ENCODE results near the gene TMEM95. TPM values are rescaled to one million over a fixed set of nuclear protein-coding genes. Genes with fewer than 3 reads are reported as not detected.

TMEM95 gene
- total RNA-seq, 1 donor: not detected

- no peak for DNase-seq (ENCODE audit: low read depth in 2 of 3, low spot score in 2 of 3)
Measured at GRCh38 chr17:7398612-7399011, 43.7 kb downstream of the TMEM95 start.

GRCh38 chr17:7403043-7403726 lies 48.2 kb downstream of the TMEM95 start:
- peak in 1 of 3 donors; percentile 35 for DNase-seq (ENCODE audit: low read depth in 2 of 3, low spot score in 2 of 3)

GRCh38 chr17:7403727-7403976 lies 48.7 kb downstream of the TMEM95 start:
- no peak for DNase-seq (ENCODE audit: low read depth in 2 of 3, low spot score in 2 of 3)

GRCh38 chr17:7403977-7404736 lies 49.2 kb downstream of the TMEM95 start, which contains the start of gene TMEM256:
Gene TMEM256, minus strand, starts transcription at chr17:7404097. Its CDS starts 13 bp downstream, at chr17:7404084.
- DNase-seq (ENCODE audit: low read depth in 2 of 3, low spot score in 2 of 3): peak; percentile 93 to 99 (median 98)

GRCh38 chr17:7404737-7405349 lies 49.9 kb downstream of the TMEM95 start:
- no peak for DNase-seq (ENCODE audit: low read depth in 2 of 3, low spot score in 2 of 3)

GRCh38 chr17:7405350-7406234 lies 50.6 kb downstream of the TMEM95 start:
- no peak for DNase-seq (ENCODE audit: low read depth in 2 of 3, low spot score in 2 of 3)

- no peak for DNase-seq (ENCODE audit: low read depth in 2 of 3, low spot score in 2 of 3)
Measured at GRCh38 chr17:7406235-7406825, 51.4 kb downstream of the TMEM95 start.

Small RNA genes lying within 50 kb of the gene (small RNA-seq; reads per million reads assigned to genes)
- not detected for gene AC026954.2

Other genes with a start within 250 kb of the TMEM95 start
- gene ASGR2, start 240.3 kb upstream of the TMEM95 start, total RNA-seq: 0.54 TPM
- 7.3 TPM for gene ASGR1, start 175.8 kb upstream of the TMEM95 start, total RNA-seq
- gene DLG4, start 135.3 kb upstream of the TMEM95 start, total RNA-seq: 26.9 TPM
- gene ACADVL, start 135.2 kb upstream of the TMEM95 start, total RNA-seq: 191 TPM
- 78.6 TPM for gene DVL2, start 120.6 kb upstream of the TMEM95 start, total RNA-seq
- 24.2 TPM for gene PHF23, start 115.7 kb upstream of the TMEM95 start, total RNA-seq
- 121 TPM for gene GABARAP, start 112.7 kb upstream of the TMEM95 start, total RNA-seq
- gene CTDNEP1, start 103.4 kb upstream of the TMEM95 start, total RNA-seq: 62.7 TPM
- 54.7 TPM for gene ELP5, start 102.9 kb upstream of the TMEM95 start, total RNA-seq
- 9.7 TPM for gene CLDN7, start 92.7 kb upstream of the TMEM95 start, total RNA-seq
- gene SLC2A4, start 73.4 kb upstream of the TMEM95 start, total RNA-seq: 1.9 TPM
- gene YBX2, start 60.5 kb upstream of the TMEM95 start, total RNA-seq: 0.27 TPM
- 522 TPM for gene EIF5A, start 47.5 kb upstream of the TMEM95 start, total RNA-seq
- gene GPS2, start 39.8 kb upstream of the TMEM95 start, total RNA-seq: 70.3 TPM
- 37.4 TPM for gene NEURL4, start 25.8 kb upstream of the TMEM95 start, total RNA-seq
- 109 TPM for gene ACAP1, start 18.6 kb upstream of the TMEM95 start, total RNA-seq
- 5.1 TPM for gene KCTD11, start 3.0 kb upstream of the TMEM95 start, total RNA-seq
- gene TNK1, start 25.9 kb downstream of the TMEM95 start, total RNA-seq: 4.3 TPM
- gene PLSCR3, start 39.4 kb downstream of the TMEM95 start, total RNA-seq: 26.9 TPM
- 141 TPM for gene TMEM256, start 48.9 kb downstream of the TMEM95 start, total RNA-seq
- gene NLGN2, start 52.7 kb downstream of the TMEM95 start, total RNA-seq: 6.7 TPM
- not detected for gene SPEM1, start 65.2 kb downstream of the TMEM95 start, total RNA-seq
- under 0.01 TPM for gene SPEM2, start 70.5 kb downstream of the TMEM95 start, total RNA-seq
- gene SPEM3, start 73.7 kb downstream of the TMEM95 start, total RNA-seq: not detected
- 17.0 TPM for gene TMEM102, start 80.3 kb downstream of the TMEM95 start, total RNA-seq
- gene FGF11, start 84.4 kb downstream of the TMEM95 start, total RNA-seq: 0.54 TPM
- gene CHRNB1, start 89.9 kb downstream of the TMEM95 start, total RNA-seq: 26.1 TPM
- 17.8 TPM for gene ZBTB4, start 124.5 kb downstream of the TMEM95 start, total RNA-seq
- gene SLC35G6, start 126.3 kb downstream of the TMEM95 start, total RNA-seq: not detected
- 234 TPM for gene POLR2A, start 129.2 kb downstream of the TMEM95 start, total RNA-seq
- gene TNFSF12, start 193.9 kb downstream of the TMEM95 start, total RNA-seq: 11.0 TPM
- gene TNFSF13, start 203.6 kb downstream of the TMEM95 start, total RNA-seq: 15.3 TPM
- gene SENP3, start 206.8 kb downstream of the TMEM95 start, total RNA-seq: 50.1 TPM
- 16.4 TPM for gene CD68, start 224.5 kb downstream of the TMEM95 start, total RNA-seq
- 118 TPM for gene MPDU1, start 228.7 kb downstream of the TMEM95 start, total RNA-seq
- 0.81 TPM for gene SOX15, start 234.9 kb downstream of the TMEM95 start, total RNA-seq

All from hematopoietic multipotent progenitor cell (in vitro differentiated cells).